ENCODE results near the gene PNPLA6. TPM values are rescaled to one million over a fixed set of nuclear protein-coding genes. Genes with fewer than 3 reads are reported as not detected.

The PNPLA6 gene
- total and polyA plus RNA-seq, 2 of the 13 experiments (the other 11 are each of a cell fraction or from before 2014, with no cell fraction given) = 24.9 to 28.2 TPM

DNA sequence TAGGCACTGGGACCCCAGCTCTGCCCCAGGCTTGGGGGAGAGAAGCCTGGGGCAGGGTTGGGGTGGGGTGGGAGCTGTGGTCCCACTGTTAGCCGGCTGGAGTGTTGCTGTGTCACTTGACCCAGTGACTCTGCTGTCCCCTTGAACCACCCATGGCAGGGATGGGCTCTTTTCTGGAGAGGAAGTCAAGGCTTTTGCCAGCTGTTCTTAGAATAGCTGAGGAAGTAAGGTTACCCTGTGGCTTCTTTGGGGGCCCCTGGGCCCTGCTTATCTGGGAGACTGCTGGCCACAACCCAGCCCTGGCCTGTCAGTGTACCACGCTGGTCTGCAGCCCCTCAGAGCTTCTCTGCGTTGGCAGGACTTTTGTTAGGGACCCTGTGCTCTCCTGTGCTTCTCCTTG lies 9.1 kb downstream of the PNPLA6 start:
- intact Hi-C loops (cut with micrococcal nuclease; ENCODE audit: unreplicated experiment) (no loop called here), in situ Hi-C loops (cut with HindIII; ENCODE audit: extremely low pct_ligation_motif_present, low pct_unique_long_range_greater_than_20kb) (no loop called here)
- no peaks in the 10 kb centered on the region for H3K79me2 ChIP-seq (ENCODE audit: insufficient read depth, low read length)
- no peaks in the 10 kb centered on the region for H3K9me3 ChIP-seq (ENCODE audit: low read length)
- FAIRE-seq (no peak), ATAC-seq (no peak), DNase-seq (ENCODE audit: low spot score) (no peak)
- H3K4me1 ChIP-seq (ENCODE audit: insufficient read depth, low read length) = no peaks in the 10 kb centered on the region
- no peaks in the 10 kb centered on the region for H3K27me3 ChIP-seq (ENCODE audit: control insufficient read depth in 1 of 2, insufficient read depth in 2 of 2, low read length in 2 of 2)
- no peak overlapping the region for H2AFZ ChIP-seq (ENCODE audit: low read length)
- POLR2A ChIA-PET = no interaction called here
- CTCF ChIA-PET (ENCODE audit: low intra/inter-chr PET ratio, low total read pairs) = no interaction called here
- H3K9ac ChIP-seq (ENCODE audit: insufficient read depth, low read depth, low read length) = no peak overlapping the region
- H3K4me3 ChIP-seq (replicated peaks in 1 of 3; ENCODE audit: insufficient read depth in 1 of 3, low read depth in 2 of 3, low read length in 3 of 3) = no peak overlapping the region
- WGBS (ENCODE audit: low lambda C conversion rate) = 83% methylated on average over 2 of the region's 3 CpGs
- no peaks in the 10 kb centered on the region for H4K20me1 ChIP-seq (ENCODE audit: insufficient read depth, low read length)
- peaks cover 1 to 5% of the 10 kb centered on the region in 2 experiments; a peak in 2 of 5 replicates for H3K36me3 ChIP-seq (replicated peaks in 1 of 2; ENCODE audit: control insufficient read depth in 1 of 2, insufficient read depth in 2 of 2, low read length in 2 of 2)
- no peak for TF ChIP-seq TSC22D2 (CRISPR knock-in tag; IDR thresholded peaks at IDR 0.05; ENCODE audit: borderline replicate concordance)
- TF ChIP-seq AFF4 (CRISPR knock-in tag; IDR thresholded peaks at IDR 0.05) = no peak
- no peak for TF ChIP-seq ZNF790 (CRISPR knock-in tag; IDR thresholded peaks at IDR 0.05; ENCODE audit: borderline replicate concordance)
- no peak for TF ChIP-seq SMARCE1 (IDR thresholded peaks at IDR 0.05; ENCODE audit: borderline replicate concordance)
- no peak for TF ChIP-seq ZFP62 (CRISPR knock-in tag; IDR thresholded peaks at IDR 0.05)
- TF ChIP-seq, protein P1, sequence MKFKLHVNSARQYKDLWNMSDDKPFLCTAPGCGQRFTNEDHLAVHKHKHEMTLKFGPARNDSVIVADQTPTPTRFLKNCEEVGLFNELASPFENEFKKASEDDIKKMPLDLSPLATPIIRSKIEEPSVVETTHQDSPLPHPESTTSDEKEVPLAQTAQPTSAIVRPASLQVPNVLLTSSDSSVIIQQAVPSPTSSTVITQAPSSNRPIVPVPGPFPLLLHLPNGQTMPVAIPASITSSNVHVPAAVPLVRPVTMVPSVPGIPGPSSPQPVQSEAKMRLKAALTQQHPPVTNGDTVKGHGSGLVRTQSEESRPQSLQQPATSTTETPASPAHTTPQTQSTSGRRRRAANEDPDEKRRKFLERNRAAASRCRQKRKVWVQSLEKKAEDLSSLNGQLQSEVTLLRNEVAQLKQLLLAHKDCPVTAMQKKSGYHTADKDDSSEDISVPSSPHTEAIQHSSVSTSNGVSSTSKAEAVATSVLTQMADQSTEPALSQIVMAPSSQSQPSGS (CRISPR knock-in tag; IDR thresholded peaks at IDR 0.05) = no peak
- no peak for TF ChIP-seq ZXDC (CRISPR knock-in tag; IDR thresholded peaks at IDR 0.05)
- no peak for TF ChIP-seq PCBP2 (optimal IDR thresholded peaks at IDR 0.05; ENCODE audit: low read depth, low read length, poor library complexity, severe bottlenecking)
- no peak for TF ChIP-seq ZNF605 (CRISPR knock-in tag; IDR thresholded peaks at IDR 0.05)
- TF ChIP-seq ZNF225 (CRISPR knock-in tag; IDR thresholded peaks at IDR 0.05) = no peak
- TF ChIP-seq NFYB (CRISPR knock-in tag; IDR thresholded peaks at IDR 0.05) = no peak
- TF ChIP-seq ZNF552 (CRISPR knock-in tag; IDR thresholded peaks at IDR 0.05; ENCODE audit: borderline replicate concordance) = no peak
- TF ChIP-seq ELF1 (CRISPR knock-in tag; IDR thresholded peaks at IDR 0.05) = no peak
- H3K4me2 ChIP-seq (ENCODE audit: low read depth, low read length) = no peak overlapping the region
- no peak overlapping the region for H3K27ac ChIP-seq (ENCODE audit: extremely low read length, insufficient read depth, low read length)
- BruUV-seq (replicated peaks) = no TSS peak

Data from HepG2 (cell line).